ENCODE results near the gene PLXND1. TPM values are rescaled to one million over a fixed set of nuclear protein-coding genes. Genes with fewer than 3 reads are reported as not detected.

PLXND1 gene
- total RNA-seq, 1 experiment from 2014 or later, result 47.3 TPM

DNA sequence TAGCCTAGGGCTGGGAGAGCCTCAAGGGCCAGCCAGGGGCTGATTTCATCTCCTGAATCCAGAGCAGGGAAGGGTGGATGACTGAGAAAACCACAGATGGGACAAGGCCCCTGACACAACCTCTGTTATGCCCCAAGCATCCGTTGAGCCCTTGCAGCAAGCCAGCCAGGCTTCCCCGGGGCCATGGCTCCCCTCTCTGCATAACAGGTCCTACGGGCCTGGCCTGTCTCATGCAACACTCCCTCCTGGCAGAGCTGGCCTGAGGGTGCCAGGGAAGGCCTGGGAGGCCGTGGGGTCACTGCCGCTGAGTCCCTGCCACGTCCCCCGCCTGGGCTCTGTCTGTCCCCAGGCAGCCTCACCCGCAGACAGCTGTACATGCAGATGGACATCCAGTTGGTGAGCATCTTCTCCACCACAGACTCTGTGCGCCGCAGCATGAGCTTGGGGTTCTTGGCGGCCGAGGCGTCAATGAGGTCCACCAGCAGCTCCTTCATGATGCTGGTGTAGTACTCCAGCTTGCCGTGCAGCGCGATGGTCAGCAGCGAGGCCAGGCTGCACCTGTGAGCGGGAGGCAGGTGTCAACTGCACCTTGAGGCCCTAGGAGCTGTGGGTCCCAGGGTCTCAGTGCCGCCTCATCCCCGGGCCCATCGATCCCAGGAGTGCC is 41.4 kb downstream of the PLXND1 start (continued):
- TF ChIP-seq POLR2A (IDR thresholded peaks at IDR 0.05; ENCODE audit: borderline replicate concordance, extremely low read depth, insufficient read depth, insufficient read length) (no peak), SIN3A (IDR thresholded peaks at IDR 0.05; ENCODE audit: low read depth) (no peak), JUND (IDR thresholded peaks at IDR 0.05) (no peak)
- TF ChIP-seq, protein P1, sequence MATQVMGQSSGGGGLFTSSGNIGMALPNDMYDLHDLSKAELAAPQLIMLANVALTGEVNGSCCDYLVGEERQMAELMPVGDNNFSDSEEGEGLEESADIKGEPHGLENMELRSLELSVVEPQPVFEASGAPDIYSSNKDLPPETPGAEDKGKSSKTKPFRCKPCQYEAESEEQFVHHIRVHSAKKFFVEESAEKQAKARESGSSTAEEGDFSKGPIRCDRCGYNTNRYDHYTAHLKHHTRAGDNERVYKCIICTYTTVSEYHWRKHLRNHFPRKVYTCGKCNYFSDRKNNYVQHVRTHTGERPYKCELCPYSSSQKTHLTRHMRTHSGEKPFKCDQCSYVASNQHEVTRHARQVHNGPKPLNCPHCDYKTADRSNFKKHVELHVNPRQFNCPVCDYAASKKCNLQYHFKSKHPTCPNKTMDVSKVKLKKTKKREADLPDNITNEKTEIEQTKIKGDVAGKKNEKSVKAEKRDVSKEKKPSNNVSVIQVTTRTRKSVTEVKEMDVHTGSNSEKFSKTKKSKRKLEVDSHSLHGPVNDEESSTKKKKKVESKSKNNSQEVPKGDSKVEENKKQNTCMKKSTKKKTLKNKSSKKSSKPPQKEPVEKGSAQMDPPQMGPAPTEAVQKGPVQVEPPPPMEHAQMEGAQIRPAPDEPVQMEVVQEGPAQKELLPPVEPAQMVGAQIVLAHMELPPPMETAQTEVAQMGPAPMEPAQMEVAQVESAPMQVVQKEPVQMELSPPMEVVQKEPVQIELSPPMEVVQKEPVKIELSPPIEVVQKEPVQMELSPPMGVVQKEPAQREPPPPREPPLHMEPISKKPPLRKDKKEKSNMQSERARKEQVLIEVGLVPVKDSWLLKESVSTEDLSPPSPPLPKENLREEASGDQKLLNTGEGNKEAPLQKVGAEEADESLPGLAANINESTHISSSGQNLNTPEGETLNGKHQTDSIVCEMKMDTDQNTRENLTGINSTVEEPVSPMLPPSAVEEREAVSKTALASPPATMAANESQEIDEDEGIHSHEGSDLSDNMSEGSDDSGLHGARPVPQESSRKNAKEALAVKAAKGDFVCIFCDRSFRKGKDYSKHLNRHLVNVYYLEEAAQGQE (IDR thresholded peaks at IDR 0.05; ENCODE audit: low read depth), result no peak

DNA sequence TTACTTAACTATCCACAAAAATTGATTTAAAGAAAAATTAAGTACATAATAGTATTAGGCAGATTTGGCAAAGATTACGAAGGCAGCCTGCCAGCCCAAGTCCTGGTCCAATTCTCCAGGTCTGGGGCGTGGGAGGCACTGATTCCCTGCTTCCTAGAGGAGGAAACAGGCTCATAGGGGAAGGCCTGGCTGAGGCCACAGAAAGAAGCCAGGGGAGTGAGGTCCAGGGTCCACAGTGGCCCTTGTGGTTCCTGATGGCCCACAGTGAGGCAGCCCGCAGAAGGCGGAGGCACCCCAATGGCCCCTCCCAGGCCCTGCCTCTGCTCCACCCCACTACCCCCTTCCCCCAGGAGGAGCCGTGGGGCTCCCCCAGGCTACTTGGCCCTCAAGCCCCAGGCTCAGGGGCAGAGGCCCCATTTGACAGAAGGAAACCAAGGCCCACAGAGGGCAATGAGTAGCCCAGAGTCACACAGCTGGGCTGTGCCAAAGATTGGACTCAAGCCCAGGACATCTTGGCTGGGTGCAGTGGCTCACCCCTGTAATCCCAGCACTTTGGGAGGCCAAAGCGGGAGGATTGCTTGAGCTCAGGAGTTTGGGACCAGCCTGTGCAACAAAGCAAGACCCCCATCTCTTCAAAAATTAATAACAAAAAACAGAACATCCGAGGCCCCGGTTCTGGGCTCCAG is 42.5 kb downstream of the PLXND1 start:
- ChIA-PET POLR2A (no interaction called here), RAD21 (ENCODE audit: low non-redundant PET in 1 of 2, low total read pairs in 2 of 2, uncharacterized antibody in 2 of 2, unreplicated experiment in 2 of 2) (no interaction called here), CTCF (no interaction called here)
- TF ChIP-seq JUND (IDR thresholded peaks at IDR 0.05) (no peak), CEBPB (IDR thresholded peaks at IDR 0.05; ENCODE audit: low read depth) (no peak), ZFX (IDR thresholded peaks at IDR 0.05) (no peak), EZH2 (IDR thresholded peaks at IDR 0.05) (no peak), YY1 (IDR thresholded peaks at IDR 0.05; ENCODE audit: extremely low read depth, insufficient replicate concordance, low read depth, low read length) (no peak), ELF1 (IDR thresholded peaks at IDR 0.05; ENCODE audit: borderline replicate concordance, low read depth) (no peak)
- TF ChIP-seq, protein P1 (IDR thresholded peaks at IDR 0.05; ENCODE audit: low read depth), result no peak
- H3K79me2 ChIP-seq (ENCODE audit: insufficient read depth, low read length), result no peaks in the 10 kb centered on the region
- no peaks in the 10 kb centered on the region; a peak in 1 of 4 replicates for H3K36me3 ChIP-seq (ENCODE audit: control insufficient read depth in 1 of 2, insufficient read depth in 2 of 2, low read length in 2 of 2)
- no peaks in the 10 kb centered on the region for H3K4me1 ChIP-seq (ENCODE audit: control insufficient read depth in 1 of 2, insufficient read depth in 2 of 2, low read length in 2 of 2)
- no peak overlapping the region for H2AFZ ChIP-seq (ENCODE audit: low read depth, low read length, poor library complexity, severe bottlenecking)
- H3K27me3 ChIP-seq (ENCODE audit: insufficient read depth, low read length), result no peaks in the 10 kb centered on the region
- intact Hi-C loops (cut with micrococcal nuclease), result no loop called here
- H3K9ac ChIP-seq (ENCODE audit: low read length), result no peak overlapping the region
- DNase-seq (ENCODE audit: low read depth, low spot score) (no peak), ATAC-seq (no peak)
- no peak overlapping the region for H3K4me3 ChIP-seq (replicated peaks in 1 of 2; ENCODE audit: low read depth in 1 of 2, low read length in 2 of 2)
- H4K20me1 ChIP-seq (ENCODE audit: insufficient read depth), result no peaks in the 10 kb centered on the region
- H3K9me3 ChIP-seq (ENCODE audit: control insufficient read depth in 1 of 2, insufficient read depth in 1 of 2, low read depth in 1 of 2, low read length in 2 of 2), result no peaks in the 10 kb centered on the region
- no peaks in the 10 kb centered on the region for H3K9me2 ChIP-seq (ENCODE audit: insufficient read depth)
- H3K4me2 ChIP-seq (ENCODE audit: low read length), result no peak overlapping the region
- no TSS peak for BruUV-seq (replicated peaks)
- no peak overlapping the region for H3K27ac ChIP-seq (ENCODE audit: low read depth, low read length)

Measured in HCT116 (cell line).